ENCODE measurements around the gene DUS4L.

Gene DUS4L

DNA sequence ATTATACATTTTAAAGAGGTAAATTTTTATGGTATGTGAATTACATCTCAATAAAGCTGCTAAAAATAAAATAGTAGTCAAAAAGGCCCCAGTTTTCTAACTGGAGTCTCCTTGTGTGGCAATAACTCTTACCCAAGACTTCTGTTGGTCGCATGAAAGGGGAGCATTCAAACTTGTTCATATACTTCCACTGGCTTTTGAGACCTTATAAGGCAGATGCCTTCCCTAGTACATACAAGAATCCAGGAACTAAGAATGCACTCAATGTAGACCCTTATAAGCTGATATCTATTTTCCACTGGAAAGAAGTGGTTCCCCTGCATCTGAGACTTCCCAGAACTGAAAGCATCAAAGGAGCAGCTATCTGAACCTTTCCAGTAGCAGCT is 29.2 kb downstream of the DUS4L start:
- Mint-ChIP-seq H3K27ac (no peak overlapping the region), H3K36me3 (ENCODE audit: low read depth) (peaks cover 14% of the 10 kb centered on the region), H3K9me3 (no peaks in the 10 kb centered on the region), H3K4me3 (no peak overlapping the region), H3K4me1 (ENCODE audit: low read depth) (no peaks in the 10 kb centered on the region), H3K27me3 (no peaks in the 10 kb centered on the region)

DNA sequence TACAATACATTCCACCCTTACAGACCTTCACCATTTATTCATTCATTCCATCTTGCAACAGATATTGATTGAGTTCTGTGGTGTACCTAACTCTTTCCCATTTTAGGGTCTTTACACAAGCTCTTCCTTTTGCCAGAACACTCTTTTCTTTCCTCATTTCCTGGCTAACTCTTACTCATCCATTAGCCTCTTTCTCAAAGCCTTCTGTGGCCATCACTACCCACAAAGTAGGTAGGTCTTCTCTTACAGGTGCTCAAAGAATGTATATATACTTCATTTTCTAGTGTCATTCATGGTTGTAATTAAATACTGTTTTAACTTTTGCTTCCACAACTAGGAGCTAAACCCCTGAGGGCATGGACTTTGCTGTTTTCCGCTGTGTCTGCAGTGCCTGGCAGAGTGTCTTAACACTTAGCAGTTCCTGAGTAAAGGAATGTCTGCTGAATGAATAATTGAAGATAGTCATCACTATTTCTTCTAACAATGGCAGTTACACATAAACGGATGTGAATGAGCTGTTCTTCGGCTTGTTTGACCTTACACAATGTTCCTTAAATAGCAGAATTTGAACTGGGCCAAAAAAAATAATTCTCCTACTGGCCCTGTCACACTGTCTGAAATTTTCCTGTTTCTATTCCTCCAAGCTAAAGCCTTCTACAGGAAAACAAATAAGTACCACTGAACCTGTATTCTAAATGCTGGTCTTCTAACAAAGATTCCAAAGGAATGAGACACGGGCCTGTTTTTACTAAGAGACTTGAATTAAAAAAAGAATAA is 31.4 kb downstream of the DUS4L start:
- H3K27me3 Mint-ChIP-seq: no peaks in the 10 kb centered on the region
- no peak overlapping the region for H3K27ac Mint-ChIP-seq
- H3K9me3 Mint-ChIP-seq: no peaks in the 10 kb centered on the region
- H3K4me1 Mint-ChIP-seq (ENCODE audit: low read depth): no peaks in the 10 kb centered on the region
- peaks cover 13% of the 10 kb centered on the region for H3K36me3 Mint-ChIP-seq (ENCODE audit: low read depth)
- H3K4me3 Mint-ChIP-seq: no peak overlapping the region

DNA sequence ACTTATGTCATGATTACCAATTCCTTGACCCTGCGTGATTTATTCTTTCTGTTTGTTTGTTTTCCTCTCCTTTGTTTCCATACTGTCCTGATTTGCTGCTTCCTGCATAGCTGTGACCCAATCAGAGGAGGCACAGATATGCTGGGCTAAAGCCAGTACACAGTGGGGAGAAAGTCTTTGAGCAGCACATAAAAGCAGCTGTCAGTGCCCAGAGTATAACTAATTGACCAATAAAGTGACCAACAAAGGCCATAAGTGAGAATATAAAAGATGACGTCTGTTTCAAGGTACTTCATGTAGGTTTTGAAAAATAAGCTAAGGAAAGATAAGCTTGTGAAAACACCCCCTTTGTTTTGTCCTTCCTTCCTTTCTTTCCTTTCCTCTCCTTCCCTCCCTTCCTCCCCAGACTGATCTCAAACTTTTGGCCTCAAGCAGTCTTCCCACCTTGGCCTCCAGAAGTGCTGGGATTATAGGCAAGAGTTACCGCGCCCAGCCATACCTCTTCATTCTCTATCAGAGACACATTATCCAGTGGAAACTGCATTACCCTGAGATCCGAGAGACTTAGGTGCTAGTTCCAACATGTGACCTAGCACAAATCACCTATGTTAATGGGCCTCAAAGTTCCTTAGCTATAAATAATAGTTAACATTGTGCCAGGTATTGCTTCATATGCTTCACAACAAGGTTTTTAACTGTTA is 33.3 kb downstream of the DUS4L start:
- no peaks in the 10 kb centered on the region for H3K4me1 Mint-ChIP-seq (ENCODE audit: low read depth)
- H3K27ac Mint-ChIP-seq: no peak overlapping the region
- H3K36me3 Mint-ChIP-seq (ENCODE audit: low read depth): peaks cover 20% of the 10 kb centered on the region
- no peak overlapping the region for H3K4me3 Mint-ChIP-seq
- H3K27me3 Mint-ChIP-seq: no peaks in the 10 kb centered on the region
- no peaks in the 10 kb centered on the region for H3K9me3 Mint-ChIP-seq

DNA sequence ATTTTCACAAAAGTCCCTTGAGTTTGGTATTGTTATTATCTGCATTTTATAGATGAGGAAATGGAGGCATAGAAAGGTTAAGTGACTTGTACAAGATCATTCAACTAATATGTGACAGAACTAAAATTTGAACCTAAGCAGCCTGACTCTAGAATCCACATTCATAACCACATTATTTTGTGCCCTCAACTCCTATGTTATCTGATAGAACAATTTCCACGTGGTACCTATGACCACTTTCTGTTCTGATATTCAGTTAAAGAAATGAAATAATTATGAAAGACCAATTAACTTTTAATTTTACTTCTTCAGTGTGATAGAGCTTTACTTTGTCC is 33.8 kb downstream of the DUS4L start:
- Mint-ChIP-seq H3K36me3 (ENCODE audit: low read depth) (peaks cover 25% of the 10 kb centered on the region), H3K4me1 (ENCODE audit: low read depth) (no peaks in the 10 kb centered on the region), H3K27me3 (no peaks in the 10 kb centered on the region), H3K27ac (no peak overlapping the region), H3K9me3 (no peaks in the 10 kb centered on the region), H3K4me3 (no peak overlapping the region)

DNA sequence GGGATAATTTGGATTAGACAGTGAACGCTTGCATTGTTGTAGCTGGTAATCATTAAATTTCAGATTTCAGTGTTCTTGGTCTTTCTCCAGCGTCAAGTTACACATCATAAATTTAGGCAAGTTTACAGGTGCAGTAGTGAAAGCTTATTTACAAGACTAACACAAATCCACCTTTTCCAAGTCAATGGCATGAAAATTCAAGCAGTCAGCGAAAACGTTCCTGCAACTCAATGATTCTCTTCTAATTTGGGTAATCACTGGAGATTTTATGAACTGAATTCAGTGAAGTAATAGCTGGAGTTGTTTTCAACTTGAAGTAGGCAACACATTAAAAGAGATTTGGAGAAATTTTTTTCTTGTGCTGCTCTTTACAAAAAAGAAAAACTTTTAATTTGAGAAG is 34.2 kb downstream of the DUS4L start:
- no peaks in the 10 kb centered on the region for H3K9me3 Mint-ChIP-seq
- H3K36me3 Mint-ChIP-seq (ENCODE audit: low read depth): peaks cover 26% of the 10 kb centered on the region
- H3K4me3 Mint-ChIP-seq: no peak overlapping the region
- no peaks in the 10 kb centered on the region for H3K27me3 Mint-ChIP-seq
- no peaks in the 10 kb centered on the region for H3K4me1 Mint-ChIP-seq (ENCODE audit: low read depth)
- no peak overlapping the region for H3K27ac Mint-ChIP-seq

DNA sequence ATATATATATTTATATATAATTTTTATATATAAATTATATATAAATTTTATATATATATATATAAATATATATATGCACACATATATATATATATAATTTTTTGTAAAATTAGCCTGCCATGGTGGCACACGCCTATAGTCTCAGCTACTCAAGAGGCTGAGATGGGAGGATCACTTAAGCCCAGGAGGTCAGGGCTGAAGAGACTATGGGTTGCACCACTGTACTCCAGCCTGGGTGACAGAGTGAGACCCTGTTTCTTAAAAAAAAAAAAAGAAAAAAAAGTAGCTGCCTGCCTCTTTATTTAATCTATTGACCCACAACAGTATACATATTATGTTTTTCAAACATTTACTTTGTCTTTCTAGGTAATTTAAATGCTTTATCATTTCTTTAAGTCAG is 35.5 kb downstream of the DUS4L start:
- no peak overlapping the region for H3K27ac Mint-ChIP-seq
- H3K36me3 Mint-ChIP-seq (ENCODE audit: low read depth): peaks cover 30% of the 10 kb centered on the region
- no peaks in the 10 kb centered on the region for H3K27me3 Mint-ChIP-seq
- H3K4me3 Mint-ChIP-seq: no peak overlapping the region
- H3K4me1 Mint-ChIP-seq (ENCODE audit: low read depth): no peaks in the 10 kb centered on the region
- no peaks in the 10 kb centered on the region for H3K9me3 Mint-ChIP-seq

DNA sequence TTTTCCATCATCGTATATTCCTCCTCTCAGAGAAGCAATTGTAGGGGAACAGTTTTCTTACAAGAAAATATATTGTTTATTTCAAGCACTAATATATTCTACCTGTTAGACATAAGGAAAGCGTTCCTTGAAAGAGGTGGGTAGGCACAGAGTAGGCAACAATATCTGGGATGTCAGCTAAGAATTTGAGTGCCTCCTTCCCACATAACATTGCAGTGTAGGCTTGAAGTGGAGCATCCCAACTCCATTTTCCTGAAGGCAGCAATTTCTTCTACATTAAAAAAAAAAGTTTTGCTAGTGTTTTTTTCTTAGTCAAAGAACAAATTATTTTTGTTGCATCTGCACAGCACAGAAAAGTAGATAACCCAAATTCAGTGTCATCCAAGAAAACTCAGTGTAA is 37.0 kb downstream of the DUS4L start:
- H3K27ac Mint-ChIP-seq: no peak overlapping the region
- H3K4me1 Mint-ChIP-seq (ENCODE audit: low read depth): no peaks in the 10 kb centered on the region
- H3K9me3 Mint-ChIP-seq: no peaks in the 10 kb centered on the region
- H3K36me3 Mint-ChIP-seq (ENCODE audit: low read depth): peaks cover 27% of the 10 kb centered on the region
- no peak overlapping the region for H3K4me3 Mint-ChIP-seq
- H3K27me3 Mint-ChIP-seq: no peaks in the 10 kb centered on the region

DNA sequence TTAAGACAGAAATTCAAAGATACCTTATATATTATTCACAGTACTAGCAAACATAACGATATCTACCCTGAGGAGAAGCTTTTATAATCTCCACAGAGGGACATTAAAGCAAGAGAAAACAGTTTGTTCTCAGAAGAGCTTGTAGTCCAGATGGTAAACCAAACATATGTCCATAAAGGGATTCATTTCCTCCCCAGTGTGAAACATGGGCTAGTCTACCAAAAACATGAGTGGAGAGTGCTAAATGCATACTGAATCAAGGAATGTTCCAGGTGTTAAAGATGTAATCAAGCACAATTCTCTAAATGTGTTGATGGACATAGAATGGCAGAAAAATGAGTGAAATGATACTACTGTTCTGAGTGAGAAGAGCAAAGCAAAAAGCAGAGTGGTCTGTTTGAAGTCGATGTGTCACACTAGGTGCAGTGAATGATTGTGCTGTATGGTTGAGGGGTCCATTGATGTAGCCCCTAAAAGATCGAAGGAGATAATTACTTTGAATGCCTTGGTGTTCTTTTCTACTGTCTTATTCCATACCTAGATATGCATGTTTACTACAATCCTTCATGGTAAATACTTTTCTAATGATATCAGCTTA is 41.5 kb downstream of the DUS4L start:
- no peaks in the 10 kb centered on the region for H3K4me1 Mint-ChIP-seq (ENCODE audit: low read depth)
- H3K9me3 Mint-ChIP-seq: no peaks in the 10 kb centered on the region
- no peak overlapping the region for H3K4me3 Mint-ChIP-seq

DNA sequence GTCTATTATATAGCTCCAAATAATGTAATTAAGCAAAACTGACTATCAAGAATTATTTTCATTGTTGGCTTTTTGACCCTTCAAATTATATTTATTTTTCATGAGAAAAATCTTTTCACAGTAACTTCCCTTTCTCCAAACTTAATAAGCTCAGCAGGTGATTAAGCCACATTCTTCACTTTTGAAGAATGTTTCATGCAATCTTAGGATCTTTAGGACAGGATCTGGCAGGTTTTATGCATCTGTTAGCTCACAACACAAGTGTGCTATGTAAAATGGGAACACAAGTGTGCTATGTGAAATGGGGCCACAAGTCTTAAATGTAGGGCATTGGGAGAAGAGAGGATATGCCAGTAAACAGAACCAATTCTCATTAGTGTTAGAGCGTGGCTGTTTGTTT is 42.5 kb downstream of the DUS4L start:
- no peaks in the 10 kb centered on the region for H3K9me3 Mint-ChIP-seq
- no peak overlapping the region for H3K4me3 Mint-ChIP-seq
- no peak overlapping the region for H3K27ac Mint-ChIP-seq
- no peaks in the 10 kb centered on the region for H3K27me3 Mint-ChIP-seq
- H3K36me3 Mint-ChIP-seq (ENCODE audit: low read depth): peaks cover 32% of the 10 kb centered on the region
- H3K4me1 Mint-ChIP-seq (ENCODE audit: low read depth): no peaks in the 10 kb centered on the region

More for the DNA sequence above, 41.5 kb downstream of the DUS4L start:
- no peaks in the 10 kb centered on the region for H3K27me3 Mint-ChIP-seq
- peaks cover 32% of the 10 kb centered on the region for H3K36me3 Mint-ChIP-seq (ENCODE audit: low read depth)
- no peak overlapping the region for H3K27ac Mint-ChIP-seq

DNA sequence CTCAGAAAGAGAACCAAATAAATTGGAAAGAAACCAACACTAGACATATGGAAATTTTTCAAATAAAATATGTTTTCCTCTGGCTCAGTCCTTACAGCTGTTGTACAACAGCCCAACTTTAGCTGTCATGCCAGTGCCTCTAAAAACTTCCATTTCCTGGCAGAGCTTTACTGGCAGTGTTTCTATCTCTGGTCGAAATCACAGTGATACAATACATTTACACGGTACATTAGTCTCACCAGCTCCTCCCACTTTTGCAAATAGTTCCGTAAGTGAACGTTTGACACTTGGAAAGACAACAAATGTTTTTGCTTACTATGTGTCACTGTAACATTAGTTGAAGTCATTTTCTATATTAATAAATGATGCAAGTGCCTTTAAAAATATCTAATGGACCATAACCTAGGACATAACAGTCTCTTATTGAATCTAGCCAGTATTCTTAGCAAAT is 46.1 kb downstream of the DUS4L start:
- no peaks in the 10 kb centered on the region for H3K9me3 Mint-ChIP-seq
- H3K27me3 Mint-ChIP-seq: no peaks in the 10 kb centered on the region
- H3K27ac Mint-ChIP-seq: no peak overlapping the region
- peaks cover 34% of the 10 kb centered on the region for H3K36me3 Mint-ChIP-seq (ENCODE audit: low read depth)
- H3K4me1 Mint-ChIP-seq (ENCODE audit: low read depth): no peaks in the 10 kb centered on the region
- no peak overlapping the region for H3K4me3 Mint-ChIP-seq

DNA sequence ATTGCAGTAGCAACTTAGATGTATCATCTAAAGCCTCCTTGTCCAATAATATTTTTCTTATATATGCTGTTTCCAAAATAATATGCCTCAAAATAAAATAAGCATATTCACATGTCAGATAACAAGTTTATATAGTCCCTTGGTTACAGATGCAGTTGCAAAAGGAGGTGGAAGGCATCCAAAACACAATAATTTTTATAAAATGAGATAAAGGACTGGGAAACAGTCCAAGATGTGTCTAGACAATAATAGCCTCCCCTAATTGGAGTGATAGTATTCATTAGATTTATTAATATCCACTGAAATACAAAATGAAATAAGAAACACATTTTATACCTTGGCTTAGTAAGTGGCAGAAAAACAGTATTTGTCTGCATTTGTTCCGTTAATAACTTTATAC is 46.6 kb downstream of the DUS4L start:
- Mint-ChIP-seq H3K9me3 (no peaks in the 10 kb centered on the region), H3K36me3 (ENCODE audit: low read depth) (peaks cover 34% of the 10 kb centered on the region), H3K4me3 (no peak overlapping the region), H3K27ac (no peak overlapping the region), H3K4me1 (ENCODE audit: low read depth) (no peaks in the 10 kb centered on the region), H3K27me3 (no peaks in the 10 kb centered on the region)

DNA sequence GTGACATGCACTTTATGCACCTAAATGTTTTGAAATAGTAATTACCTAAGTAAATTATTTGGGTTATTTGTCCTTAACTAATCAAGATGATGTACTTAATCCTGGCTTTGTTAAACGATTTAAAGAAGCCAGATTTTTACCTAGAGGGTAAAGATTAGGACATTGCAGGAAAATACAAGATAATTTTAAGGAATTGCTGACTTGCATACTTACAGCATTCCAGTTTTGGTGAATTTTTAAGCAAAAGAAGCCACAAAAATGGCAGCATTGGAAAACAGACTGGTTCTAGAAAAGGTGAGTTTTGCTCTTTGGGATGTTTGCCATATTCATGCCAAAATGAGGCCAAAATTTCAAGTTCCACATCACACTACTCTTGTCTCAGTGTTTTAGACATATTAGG is 49.7 kb downstream of the DUS4L start:
- Mint-ChIP-seq H3K4me3 (no peak overlapping the region), H3K9me3 (no peaks in the 10 kb centered on the region), H3K4me1 (ENCODE audit: low read depth) (no peaks in the 10 kb centered on the region), H3K36me3 (ENCODE audit: low read depth) (peaks cover 47% of the 10 kb centered on the region), H3K27me3 (no peaks in the 10 kb centered on the region), H3K27ac (no peak overlapping the region)

DNA sequence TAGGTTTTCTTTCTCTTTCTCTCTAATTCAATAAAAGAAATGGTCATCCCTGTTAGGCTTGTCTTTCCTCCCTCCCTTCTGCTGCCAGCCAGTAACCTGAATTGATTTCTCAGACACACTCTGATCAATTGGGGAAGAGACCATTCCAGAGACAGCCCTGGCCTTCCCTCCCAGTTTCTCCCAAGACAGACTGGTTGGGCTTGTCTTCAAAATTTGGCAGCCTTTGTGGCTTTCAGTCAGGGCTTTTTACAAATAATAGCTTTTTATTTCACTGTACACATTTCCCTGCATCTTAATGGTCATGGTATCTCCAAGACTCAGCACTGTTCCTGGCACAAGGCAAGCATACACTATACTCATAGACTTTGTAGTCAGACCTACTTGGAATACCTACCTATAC is 50.2 kb downstream of the DUS4L start:
- Mint-ChIP-seq H3K4me3 (no peak overlapping the region), H3K36me3 (ENCODE audit: low read depth) (peaks cover 43% of the 10 kb centered on the region), H3K4me1 (ENCODE audit: low read depth) (no peaks in the 10 kb centered on the region), H3K9me3 (no peaks in the 10 kb centered on the region), H3K27me3 (no peaks in the 10 kb centered on the region), H3K27ac (no peak overlapping the region)

DNA sequence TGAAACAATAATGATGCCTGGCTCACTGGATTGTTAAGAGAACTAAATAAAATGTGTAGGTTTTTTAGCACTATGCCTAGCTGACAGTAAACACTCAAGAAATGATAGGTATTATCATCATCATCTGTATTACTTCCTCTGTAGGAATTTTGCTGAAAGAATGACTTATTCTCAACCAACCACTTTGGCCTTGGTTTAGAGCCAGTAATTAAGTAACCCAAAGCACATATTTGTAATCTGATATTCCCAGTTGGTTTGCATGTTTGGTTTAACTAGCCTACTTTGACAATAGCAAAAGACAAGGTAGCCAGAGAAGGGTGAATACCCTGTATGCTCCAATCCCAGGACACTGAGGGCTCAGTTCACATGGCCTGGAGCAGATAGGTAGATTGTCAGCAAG is 50.7 kb downstream of the DUS4L start:
- no peak overlapping the region for H3K27ac Mint-ChIP-seq
- H3K27me3 Mint-ChIP-seq: no peaks in the 10 kb centered on the region
- no peaks in the 10 kb centered on the region for H3K4me1 Mint-ChIP-seq (ENCODE audit: low read depth)
- H3K36me3 Mint-ChIP-seq (ENCODE audit: low read depth): peaks cover 43% of the 10 kb centered on the region
- H3K4me3 Mint-ChIP-seq: no peak overlapping the region
- no peaks in the 10 kb centered on the region for H3K9me3 Mint-ChIP-seq

DNA sequence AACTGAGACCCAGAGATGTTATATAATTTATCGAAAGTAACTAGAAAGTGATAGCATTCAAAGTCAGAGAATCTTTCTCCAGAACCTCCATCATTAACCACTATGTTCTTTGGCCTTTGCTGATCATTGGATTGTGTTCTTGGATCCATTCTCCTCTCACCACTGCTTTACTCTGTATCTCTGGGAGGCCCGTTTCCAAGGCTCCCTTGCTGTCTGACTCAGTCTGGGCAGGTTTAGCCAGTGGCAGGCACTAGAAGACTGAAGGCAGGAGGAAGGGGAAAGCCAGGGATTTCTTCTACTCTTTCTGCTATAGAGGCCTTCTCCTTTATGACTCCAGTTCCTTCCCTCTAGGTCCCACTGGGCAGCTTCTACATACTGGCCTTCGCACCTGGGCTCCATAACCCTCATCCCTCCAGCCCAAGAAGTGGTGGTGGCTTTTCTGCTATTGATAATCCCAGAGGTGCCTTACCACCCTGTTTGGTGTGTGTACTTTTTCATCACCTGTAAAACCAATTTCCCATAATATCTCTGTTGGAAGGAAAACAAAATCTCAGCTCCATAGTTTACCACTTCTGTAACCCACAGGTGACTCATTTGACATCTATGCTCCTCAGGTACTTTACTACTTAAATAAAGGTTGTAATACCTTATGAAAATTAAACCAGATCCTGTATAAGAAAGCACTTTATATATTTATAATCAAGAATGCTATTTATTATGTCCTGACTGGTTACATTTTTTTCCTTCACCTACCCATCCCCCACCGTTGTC is 52.3 kb downstream of the DUS4L start:
- H3K27me3 Mint-ChIP-seq: no peaks in the 10 kb centered on the region
- no peaks in the 10 kb centered on the region for H3K4me1 Mint-ChIP-seq (ENCODE audit: low read depth)
- H3K36me3 Mint-ChIP-seq (ENCODE audit: low read depth): peaks cover 40% of the 10 kb centered on the region
- no peak overlapping the region for H3K27ac Mint-ChIP-seq
- no peak overlapping the region for H3K4me3 Mint-ChIP-seq
- H3K9me3 Mint-ChIP-seq: no peaks in the 10 kb centered on the region

Measured in stimulated activated naive CD8-positive, alpha-beta T cell treated with anti-CD3 and anti-CD28 coated beads, Interleukin-15, Interleukin-2, amounts not matched to agents 100 ng/mL and 50 ng/mL, for 24 hours (primary cell).